Pulmonary artery endothelial cell (primary cell): ENCODE results near the gene CXCR5. TPM values are rescaled to one million over a fixed set of nuclear protein-coding genes. Genes with fewer than 3 reads are reported as not detected.

ENCODE experiments used
- DNase-seq: peaks from one replicate; pipeline ENCODE4 v3.0.0-alpha.2; 2011; ENCODE audit warnings: low read depth, low spot score
- total RNA-seq: library from RNA; depleted of rRNA; stranded (reverse); fragments of >200 nt; gene quantifications from 2 replicates; pipeline ENCODE4 v1.2.3, GENCODE V29; 2014

The CXCR5 gene
- total RNA-seq, 1 donor from 2014 or later, result not detected

DNA sequence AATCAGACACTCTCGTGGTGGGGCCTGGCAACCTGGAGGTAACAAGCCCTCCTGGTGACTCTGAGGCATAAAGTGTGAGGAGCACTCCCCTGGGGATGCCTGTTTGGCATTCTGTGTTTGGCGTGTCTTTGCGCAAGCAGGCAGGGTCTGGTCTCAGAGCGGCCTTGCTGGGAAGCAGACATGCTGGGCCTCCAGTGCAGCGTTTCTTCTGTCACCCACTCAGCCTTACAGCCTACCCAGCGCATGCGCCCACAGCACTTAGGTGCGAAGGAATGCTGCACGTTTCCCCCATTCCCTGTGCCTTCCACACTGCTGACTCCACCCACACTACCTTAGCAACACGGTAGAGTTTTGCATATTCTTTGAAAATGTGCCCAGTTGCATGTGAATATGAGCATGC, 7.4 kb upstream of the CXCR5 start:
- DNase-seq, result no peak

GRCh38 chr11:118877487-118878162, 6.1 kb upstream of the CXCR5 start:
- DNase-seq, result no peak

DNA sequence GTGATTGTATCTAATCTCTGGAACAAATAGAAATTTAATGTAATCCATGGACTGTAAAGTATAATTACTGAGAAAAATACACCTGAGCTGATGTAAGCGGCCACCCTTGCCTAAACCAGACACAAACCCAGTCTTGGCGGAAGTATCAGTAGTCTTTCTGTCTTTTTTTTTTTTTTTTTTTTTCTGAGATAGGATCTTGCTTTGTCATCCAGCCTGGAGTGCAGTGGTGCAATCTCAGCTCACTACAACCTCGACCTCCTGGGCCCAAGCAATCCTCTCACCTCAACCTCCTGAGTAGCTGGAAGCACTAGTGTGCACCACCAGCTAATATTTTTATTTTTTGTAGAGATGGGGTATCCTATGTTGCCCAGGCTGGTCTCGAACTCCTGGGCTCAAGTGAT, 5.5 kb upstream of the CXCR5 start:
- DNase-seq, result no peak

DNA sequence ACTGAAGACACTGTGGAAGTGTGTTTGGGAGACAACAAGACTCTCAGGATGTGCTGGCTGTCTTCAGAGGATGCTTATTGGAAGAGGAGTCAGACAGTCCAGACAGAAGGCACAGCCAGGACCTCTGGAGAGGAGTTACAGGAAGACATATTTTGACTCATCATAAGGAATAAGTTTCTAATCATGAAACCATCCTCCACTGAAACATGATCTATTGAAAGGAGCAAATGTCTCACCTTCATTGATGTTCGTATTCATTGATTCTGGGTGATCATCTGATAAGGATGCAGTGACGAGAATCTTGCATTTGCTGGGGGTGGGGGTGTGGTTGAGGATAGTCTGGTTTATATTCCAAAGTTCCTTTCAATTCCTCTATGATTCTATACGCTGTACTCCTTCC, 2.5 kb upstream of the CXCR5 start:
- no peak for DNase-seq

GRCh38 chr11:118882491-118882890, 1.2 kb upstream of the CXCR5 start:
- no peak for DNase-seq

DNA sequence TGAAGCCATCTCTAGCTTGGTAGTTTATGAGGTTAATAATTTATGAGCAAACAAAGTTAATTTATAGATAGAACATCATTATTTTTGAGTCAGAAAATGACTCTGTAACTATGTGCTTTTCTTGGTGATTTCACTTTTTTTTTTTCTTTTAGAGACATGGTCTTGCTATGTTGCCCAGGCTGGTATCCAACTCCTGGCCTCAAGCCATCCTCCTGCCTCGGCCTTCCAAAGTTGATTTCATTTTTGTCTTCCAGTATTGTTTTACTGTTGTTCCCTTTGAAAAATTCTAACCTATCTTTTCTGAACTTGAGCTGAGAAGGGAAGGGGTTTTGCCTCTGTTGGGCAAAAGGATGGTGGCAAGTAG, 706 bp upstream of the CXCR5 start:
- DNase-seq, result no peak

GRCh38 chr11:118884875-118885274, 1.2 kb downstream of the CXCR5 start:
- DNase-seq, result no peak

DNA sequence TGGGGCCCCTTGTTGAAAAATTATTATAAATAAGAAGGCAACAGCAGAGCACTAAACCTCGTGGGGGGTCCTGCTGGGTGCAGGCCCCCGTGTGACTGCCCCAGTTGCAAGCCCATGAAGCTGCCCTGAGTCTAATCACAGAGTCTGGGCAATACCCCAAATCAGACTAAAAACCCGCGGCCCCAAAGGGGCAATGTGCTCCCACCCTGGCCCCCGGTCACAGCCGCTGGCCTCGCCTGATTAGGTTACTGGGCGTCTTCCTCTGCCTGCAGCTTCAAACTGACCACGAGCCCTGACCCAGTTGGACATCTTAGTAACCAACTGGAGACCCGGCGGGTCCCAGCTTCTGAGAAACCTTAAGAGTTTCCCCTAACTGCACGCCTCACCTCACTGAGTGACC, 1.6 kb downstream of the CXCR5 start:
- DNase-seq, result no peak

DNA sequence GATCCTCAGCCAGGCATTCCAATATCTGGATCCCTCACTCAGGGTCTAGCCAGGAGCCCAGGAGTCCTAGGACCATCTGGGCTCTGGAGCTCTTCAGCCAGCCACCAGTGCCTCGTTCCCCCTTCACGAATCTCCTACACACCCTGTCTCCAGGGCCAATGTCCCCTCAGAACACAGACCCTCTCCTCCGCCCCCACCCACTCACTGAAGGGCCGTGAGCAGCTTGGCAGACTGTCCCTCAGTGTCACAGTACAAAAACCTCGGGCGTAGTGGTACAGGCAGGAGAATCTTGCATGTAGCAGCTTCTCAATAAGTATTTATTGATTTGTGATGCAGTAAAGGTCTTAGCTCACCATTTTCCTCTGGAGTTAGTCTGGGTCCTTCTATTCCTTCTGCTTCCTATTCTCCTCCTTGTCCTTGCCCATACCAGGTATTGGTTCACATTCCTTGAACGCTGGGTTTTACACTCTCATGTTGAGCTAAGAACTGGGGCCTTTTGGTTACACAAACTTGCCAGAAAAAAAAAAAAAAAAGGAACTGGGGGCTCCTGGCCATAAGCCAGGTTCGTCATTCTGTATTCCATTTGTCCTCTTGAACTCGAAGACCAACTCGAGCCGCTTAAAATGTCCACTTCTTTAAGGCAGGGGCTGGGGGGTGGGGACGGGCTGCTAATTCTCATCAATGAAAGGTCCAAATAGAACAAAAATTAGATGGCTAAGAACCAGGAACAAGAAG, 2.3 kb downstream of the CXCR5 start:
- DNase-seq, result no peak

DNA sequence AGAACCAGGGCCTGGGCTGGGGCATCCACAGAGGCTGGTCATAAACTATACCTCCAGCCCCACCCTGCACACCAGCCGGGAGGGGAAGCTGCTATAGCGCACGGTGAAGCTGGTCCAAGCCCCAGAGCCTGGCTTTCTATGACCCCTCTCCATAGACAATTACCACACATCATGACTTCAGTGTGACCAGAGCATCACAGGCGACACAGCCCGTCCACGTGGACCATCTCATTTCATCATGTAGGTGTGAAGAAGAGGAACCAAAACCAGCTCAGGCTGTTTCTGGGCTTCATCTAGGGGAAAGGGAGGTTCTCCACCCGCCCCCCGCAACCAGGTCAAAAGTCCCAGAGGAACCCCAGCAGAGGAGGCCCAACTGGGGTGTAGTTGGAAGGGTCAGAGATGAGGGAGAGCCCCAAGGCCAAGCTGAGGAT, 3.0 kb downstream of the CXCR5 start:
- DNase-seq, result no peak

DNA sequence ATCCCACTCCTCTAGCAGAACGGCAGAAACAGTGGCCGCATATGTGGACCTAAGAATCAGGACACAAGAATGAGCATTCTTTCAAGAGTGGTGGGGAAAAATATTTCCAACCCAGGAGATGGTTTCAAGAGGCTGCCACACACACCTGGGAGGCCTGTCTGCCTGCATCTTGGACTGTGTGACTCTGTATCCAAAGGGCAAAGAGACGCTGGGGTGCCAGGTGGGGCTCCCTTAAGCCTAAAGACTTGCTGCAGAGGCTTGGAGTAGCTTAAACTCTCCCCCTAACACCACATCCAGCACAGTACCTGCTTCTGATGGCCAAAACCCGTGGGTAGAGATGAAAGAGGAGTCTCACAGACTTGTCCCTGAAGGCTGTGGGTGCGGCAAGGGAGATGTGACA, 3.5 kb downstream of the CXCR5 start:
- no peak for DNase-seq

DNA sequence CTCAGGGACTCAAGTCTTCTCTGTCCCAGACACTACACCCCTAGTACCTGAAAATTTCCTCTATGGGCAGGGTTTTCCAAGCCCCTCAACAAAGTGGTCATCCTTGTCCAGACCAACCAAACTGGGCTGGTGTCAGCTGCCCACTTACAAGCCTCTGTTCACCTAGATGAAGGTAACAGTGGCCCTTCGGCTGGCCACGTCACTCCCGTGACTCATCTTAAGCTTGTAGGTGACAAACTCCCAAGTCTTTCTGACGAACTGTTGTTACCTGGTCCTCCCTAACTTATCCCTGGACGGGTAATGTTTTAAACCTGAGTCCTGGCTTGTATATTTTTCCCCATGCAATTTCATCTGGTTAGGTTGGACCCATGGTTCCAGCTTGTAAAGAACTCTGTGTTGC, 4.7 kb downstream of the CXCR5 start:
- no peak for DNase-seq

DNA sequence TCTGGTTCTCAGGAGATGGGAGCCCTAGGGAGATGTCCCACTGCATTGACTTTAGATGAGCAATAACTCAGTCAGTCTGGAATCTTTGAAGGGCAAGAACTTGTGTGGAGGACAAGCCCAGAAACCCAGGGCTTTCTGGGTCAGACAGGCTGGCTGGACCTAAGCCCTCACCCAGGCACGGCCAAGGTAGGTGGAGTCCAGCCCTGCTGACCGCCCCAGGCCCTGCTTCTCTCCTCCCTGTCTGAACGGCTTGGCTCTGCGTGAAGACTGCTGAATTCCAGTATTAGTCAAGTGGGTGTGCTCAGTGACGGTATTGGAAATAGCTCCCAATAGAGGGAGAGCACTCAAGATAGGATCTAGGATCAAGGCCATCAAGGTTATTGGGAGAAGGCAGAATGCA, 6.1 kb downstream of the CXCR5 start:
- DNase-seq, result no peak

- DNase-seq, result no peak
These were observed 8.8 kb downstream of the CXCR5 start for GRCh38 chr11:118892514-118892913.

- no peak for DNase-seq
These were observed 9.3 kb downstream of the CXCR5 start for GRCh38 chr11:118892964-118893363.

DNA sequence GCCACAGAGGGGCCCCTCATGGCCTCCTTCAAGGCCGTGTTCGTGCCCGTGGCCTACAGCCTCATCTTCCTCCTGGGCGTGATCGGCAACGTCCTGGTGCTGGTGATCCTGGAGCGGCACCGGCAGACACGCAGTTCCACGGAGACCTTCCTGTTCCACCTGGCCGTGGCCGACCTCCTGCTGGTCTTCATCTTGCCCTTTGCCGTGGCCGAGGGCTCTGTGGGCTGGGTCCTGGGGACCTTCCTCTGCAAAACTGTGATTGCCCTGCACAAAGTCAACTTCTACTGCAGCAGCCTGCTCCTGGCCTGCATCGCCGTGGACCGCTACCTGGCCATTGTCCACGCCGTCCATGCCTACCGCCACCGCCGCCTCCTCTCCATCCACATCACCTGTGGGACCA, 10.0 kb downstream of the CXCR5 start:
- no peak for DNase-seq

GRCh38 chr11:118894192-118894591, 10.5 kb downstream of the CXCR5 start:
- no peak for DNase-seq

DNA sequence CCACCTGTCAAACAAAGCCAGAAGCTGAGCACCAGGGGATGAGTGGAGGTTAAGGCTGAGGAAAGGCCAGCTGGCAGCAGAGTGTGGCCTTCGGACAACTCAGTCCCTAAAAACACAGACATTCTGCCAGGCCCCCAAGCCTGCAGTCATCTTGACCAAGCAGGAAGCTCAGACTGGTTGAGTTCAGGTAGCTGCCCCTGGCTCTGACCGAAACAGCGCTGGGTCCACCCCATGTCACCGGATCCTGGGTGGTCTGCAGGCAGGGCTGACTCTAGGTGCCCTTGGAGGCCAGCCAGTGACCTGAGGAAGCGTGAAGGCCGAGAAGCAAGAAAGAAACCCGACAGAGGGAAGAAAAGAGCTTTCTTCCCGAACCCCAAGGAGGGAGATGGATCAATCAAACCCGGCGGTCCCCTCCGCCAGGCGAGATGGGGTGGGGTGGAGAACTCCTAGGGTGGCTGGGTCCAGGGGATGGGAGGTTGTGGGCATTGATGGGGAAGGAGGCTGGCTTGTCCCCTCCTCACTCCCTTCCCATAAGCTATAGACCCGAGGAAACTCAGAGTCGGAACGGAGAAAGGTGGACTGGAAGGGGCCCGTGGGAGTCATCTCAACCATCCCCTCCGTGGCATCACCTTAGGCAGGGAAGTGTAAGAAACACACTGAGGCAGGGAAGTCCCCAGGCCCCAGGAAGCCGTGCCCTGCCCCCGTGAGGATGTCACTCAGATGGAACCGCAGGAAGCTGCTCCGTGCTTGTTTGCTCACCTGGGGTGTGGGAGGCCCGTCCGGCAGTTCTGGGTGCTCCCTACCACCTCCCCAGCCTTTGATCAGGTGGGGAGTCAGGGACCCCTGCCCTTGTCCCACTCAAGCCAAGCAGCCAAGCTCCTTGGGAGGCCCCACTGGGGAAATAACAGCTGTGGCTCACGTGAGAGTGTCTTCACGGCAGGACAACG, 11.7 kb downstream of the CXCR5 start:
- no peak for DNase-seq

DNA sequence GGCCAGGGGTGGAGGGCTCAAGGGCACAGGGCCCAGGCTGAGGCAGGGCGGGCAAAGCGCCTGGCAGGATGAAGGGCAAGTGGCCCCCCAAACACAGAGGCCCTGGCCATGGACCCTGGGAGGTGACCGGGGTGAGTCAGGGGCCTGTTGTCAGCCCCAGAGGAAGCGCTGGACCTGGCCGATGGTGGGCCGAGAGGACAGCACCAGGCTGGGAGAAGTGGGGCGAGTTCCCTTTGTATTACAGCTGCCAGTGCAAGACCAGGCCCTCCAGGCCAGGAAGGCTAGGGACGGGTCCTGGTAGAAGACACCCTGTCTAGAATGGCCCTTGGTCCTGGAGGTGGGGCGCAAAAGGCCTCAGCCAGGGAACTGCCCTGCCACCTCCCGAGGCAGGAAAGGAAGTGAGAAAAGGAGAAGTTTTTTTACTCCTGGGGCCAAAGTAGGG, 12.8 kb downstream of the CXCR5 start:
- no peak for DNase-seq

- DNase-seq, result no peak
These were observed 13.4 kb downstream of the CXCR5 start for GRCh38 chr11:118896921-118897591.

DNA sequence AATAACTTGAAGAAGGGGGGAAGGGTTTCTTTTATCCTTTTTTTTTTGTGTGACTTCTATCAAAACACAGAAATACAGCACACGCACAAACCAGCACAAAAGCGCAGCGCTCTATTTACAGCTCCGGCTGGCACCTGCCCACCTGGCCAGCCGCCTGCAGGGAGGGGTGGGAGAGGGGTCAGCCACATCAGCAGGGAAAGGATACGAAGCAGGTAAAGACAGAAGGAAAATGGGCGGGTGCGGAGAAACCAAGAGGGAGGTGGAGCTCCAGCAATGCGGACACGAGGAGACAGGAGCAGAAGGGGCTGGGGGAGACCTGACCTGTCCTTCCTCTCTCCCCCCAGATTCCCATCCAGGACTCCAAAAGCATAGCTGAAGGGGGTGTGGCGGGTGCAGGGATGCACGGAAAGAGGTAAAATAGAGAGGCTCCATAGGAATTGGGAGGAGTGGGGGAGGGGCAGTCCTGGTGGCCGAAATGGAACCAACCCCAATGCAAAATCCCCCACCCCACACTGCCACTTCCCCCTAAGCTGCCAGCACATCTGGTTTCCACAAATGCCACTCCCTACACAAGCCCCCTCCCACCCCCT, 14.1 kb downstream of the CXCR5 start:
- DNase-seq, result no peak
